GM21619 (cell line): Measurements from ENCODE around the gene ZBED4.

Source experiments
- ATAC-seq: cut with Tn5 transposase; IDR thresholded peaks from one replicate; pipeline ENCODE4 v1.9.1; 2021; ENCODE audit not compliant: unreplicated experiment

ZBED4 gene

GRCh38 chr22:49872347-49872746, 18.7 kb downstream of the ZBED4 start:
- no peak for ATAC-seq

GRCh38 chr22:49873228-49873940, 19.7 kb downstream of the ZBED4 start:
- ATAC-seq, result no peak

GRCh38 chr22:49877642-49878041, 24.0 kb downstream of the ZBED4 start:
- no peak for ATAC-seq

GRCh38 chr22:49878206-49878605, 24.6 kb downstream of the ZBED4 start:
- no peak for ATAC-seq

GRCh38 chr22:49879871-49880270, 26.2 kb downstream of the ZBED4 start:
- ATAC-seq, result no peak

GRCh38 chr22:49880281-49880680, 26.6 kb downstream of the ZBED4 start:
- no peak for ATAC-seq

GRCh38 chr22:49881856-49882255, 28.2 kb downstream of the ZBED4 start:
- no peak for ATAC-seq

GRCh38 chr22:49882519-49883293, 29.1 kb downstream of the ZBED4 start:
- no peak for ATAC-seq

- ATAC-seq, result no peak
Observed at GRCh38 chr22:49883294-49883640, 29.6 kb downstream of the ZBED4 start.

GRCh38 chr22:49884075-49884474, 30.4 kb downstream of the ZBED4 start:
- ATAC-seq, result no peak

- no peak for ATAC-seq
Observed at GRCh38 chr22:49884503-49885260, 31.0 kb downstream of the ZBED4 start.

- no peak for ATAC-seq
Observed at GRCh38 chr22:49885281-49885680, 31.6 kb downstream of the ZBED4 start.

GRCh38 chr22:49885881-49886280, 32.2 kb downstream of the ZBED4 start:
- no peak for ATAC-seq

- no peak for ATAC-seq
Observed at GRCh38 chr22:49886346-49887063, 32.9 kb downstream of the ZBED4 start.

GRCh38 chr22:49887064-49887451, 33.4 kb downstream of the ZBED4 start:
- ATAC-seq, result no peak

- ATAC-seq, result no peak
Observed at GRCh38 chr22:49887702-49888101, 34.1 kb downstream of the ZBED4 start.

- no peak for ATAC-seq
Observed at GRCh38 chr22:49889071-49889470, 35.4 kb downstream of the ZBED4 start.

GRCh38 chr22:49892226-49892899, 38.7 kb downstream of the ZBED4 start:
- ATAC-seq, result no peak

GRCh38 chr22:49893025-49893424, 39.4 kb downstream of the ZBED4 start:
- no peak for ATAC-seq

- no peak for ATAC-seq
Observed at GRCh38 chr22:49894322-49895054, 40.8 kb downstream of the ZBED4 start.
